ENCODE results near the gene DNASE1L1.
"Not testable (repeated sequence)": the region's sequence is repeated elsewhere in the genome, so short reads cannot be mapped to it uniquely, and the experiment has no call there.

DNASE1L1 gene

GRCh38 chrX:154403858-154404257, 5.2 kb downstream of the DNASE1L1 start:
- DNase-seq (ENCODE audit: low spot score) = no peak

GRCh38 chrX:154403192-154403591, 5.9 kb downstream of the DNASE1L1 start:
- DNase-seq (ENCODE audit: low spot score) = no peak

DNA sequence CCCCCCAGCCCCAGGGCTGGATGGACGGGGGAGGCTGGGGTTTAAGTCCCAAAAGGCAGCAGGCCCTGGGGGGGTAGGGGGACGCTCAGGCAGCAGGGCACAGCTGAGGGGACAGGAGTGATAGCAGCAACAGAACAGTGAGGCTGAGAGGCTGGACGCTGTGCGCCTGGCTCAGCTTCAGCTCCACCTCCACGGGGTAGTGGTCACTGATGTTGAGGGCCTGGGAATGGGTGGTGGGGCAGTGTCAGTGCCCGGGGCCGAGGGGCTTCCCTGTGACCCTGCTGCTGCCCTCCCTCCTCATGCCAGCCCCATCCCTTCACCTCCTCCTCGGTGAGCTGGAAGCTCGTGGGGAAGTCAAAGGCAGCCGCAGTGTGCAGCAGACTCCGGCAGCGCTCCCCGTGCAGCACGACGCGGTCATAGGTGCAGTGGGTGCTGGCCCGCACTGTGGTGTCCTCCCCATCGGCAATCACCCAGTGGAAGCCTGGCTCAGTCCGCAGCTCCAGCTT, 6.4 kb downstream of the DNASE1L1 start:
- no peak for DNase-seq (ENCODE audit: low spot score)

- DNase-seq (ENCODE audit: low spot score) = no peak
Observed at GRCh38 chrX:154401918-154402621, 7.0 kb downstream of the DNASE1L1 start.

GRCh38 chrX:154401045-154401799, 7.8 kb downstream of the DNASE1L1 start:
- peak; percentile 23 for DNase-seq (ENCODE audit: low spot score)

DNA sequence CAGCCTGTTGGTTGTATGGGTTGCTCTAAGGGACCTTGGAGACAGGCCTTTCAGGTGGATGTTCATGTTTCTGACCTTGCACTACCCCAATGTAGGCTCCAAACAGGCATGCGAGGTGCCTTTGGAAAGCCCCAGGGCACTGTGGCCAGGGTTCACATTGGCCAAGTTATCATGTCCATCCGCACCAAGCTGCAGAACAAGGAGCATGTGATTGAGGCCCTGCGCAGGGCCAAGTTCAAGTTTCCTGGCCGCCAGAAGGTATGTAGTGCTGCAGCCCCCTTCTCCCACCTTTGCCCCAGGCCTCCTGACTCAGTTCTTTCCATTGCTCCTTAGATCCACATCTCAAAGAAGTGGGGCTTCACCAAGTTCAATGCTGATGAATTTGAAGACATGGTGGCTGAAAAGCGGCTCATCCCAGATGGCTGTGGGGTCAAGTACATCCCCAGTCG, 8.7 kb downstream of the DNASE1L1 start:
- not testable (repeated sequence) for DNase-seq (ENCODE audit: low spot score)

DNA sequence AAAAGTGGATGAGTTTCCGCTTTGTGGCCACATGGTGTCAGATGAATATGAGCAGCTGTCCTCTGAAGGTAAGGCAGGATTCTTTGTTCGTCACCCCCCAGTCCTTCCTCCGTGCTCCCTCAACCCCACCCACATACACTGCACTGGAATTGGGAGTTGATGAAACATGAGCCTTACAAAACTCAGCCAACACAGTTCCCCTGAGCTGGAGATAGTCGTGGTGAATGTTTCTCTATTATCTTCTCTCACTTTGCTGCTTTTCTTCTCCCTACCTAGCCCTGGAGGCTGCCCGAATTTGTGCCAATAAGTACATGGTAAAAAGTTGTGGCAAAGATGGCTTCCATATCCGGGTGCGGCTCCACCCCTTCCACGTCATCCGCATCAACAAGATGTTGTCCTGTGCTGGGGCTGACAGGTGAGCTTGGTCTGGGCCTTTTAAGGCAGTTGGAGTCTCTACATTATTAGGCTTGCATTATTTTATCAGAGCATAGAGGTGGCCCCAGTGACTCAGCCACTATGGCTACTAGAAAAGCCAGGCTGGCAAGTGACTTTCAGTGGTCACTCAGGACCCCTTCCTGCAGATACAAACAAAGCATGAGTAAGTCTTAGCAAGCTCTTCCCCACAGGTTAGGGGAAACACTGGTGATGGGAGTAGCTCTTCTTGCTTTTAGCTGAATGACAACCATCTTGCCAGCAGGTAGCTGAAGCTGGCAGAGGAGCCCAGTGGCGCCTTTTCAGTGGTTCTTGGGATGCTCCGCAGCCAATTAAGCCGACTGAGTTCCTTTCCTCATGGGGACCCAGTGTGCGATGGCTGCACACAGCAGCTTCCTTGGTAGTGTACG, 9.3 kb downstream of the DNASE1L1 start:
- no peak for DNase-seq (ENCODE audit: low spot score)

GRCh38 chrX:154398668-154399526, 10.2 kb downstream of the DNASE1L1 start:
- DNase-seq (ENCODE audit: low spot score) = peak; percentile 38

- peak; percentile 96 for DNase-seq (ENCODE audit: low spot score)
Observed at GRCh38 chrX:154397888-154398667, 11.0 kb downstream of the DNASE1L1 start, which contains the start of gene RPL10. TSS of gene RPL10 (plus strand) at chrX:154398377. CDS start at chrX:154398520, 143 bp downstream.

GRCh38 chrX:154396973-154397887, 11.8 kb downstream of the DNASE1L1 start:
- peak; percentile 69 for DNase-seq (ENCODE audit: low spot score)

DNA sequence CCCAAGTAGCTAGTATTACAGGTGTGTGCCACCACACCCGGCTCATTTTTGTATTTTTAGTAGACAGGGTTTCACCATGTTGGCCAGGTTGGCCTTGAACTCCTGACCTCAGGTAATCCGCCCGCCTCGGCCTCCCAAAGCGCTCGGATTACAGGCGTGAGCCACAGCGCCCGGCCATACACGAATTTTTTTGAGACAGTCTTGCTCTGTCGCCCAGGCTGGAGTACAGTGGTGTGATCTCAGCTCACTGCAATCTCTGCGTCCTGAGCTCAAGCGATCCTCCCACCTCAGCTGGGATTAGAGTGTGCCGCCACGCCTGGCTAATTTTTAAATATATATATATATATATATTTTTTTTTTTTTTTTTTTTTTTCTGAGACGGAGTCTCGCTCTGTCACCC, 12.7 kb downstream of the DNASE1L1 start:
- not testable (repeated sequence) for DNase-seq (ENCODE audit: low spot score)

DNA sequence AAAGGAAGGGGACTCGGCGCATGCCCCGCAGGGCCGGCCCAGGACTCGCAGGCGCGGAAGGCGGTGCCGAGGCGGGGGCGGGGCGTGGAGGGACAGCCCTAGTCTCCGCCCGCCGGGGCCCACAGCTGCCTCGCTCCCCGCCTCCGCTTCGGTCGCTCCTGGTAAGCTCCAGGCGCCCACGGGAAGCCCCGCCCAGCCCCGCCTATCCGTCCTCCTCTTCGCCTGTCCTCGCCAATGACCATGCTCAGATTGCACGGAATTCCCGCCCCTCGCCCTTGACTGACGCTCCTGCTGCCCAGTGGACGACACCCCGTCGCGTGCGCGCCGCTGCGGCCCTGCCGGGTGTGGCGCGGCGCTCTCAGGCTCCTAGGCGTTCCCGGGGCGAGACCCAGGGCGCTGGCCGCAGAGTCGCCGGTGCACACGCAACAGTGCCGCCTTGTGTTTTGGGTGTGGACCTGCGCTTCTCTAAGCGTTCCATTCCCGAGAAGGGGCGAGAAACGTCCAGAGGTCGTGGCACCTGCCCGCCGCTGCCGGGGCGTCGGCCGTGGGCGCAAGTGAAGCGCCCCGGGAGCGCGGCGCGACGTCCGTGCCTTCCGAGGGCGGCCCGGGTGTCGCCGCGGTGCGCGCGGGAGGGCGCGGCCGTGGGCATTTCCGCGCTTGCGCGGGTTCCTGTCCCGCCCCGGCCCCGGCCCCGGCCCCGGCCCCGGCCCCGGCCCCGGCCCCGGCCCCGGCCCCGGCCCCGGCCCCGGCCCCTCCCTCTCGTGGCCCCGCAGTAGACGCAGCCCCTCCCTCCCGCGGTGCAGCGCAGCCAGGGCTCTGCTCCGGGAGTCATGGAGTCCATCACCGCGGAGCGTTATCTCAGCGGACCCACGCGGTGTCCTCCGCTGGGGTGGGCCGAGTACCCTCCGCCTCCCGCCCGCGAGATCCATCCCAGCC, 19.0 kb downstream of the DNASE1L1 start:
- DNase-seq (ENCODE audit: low spot score) = not testable (repeated sequence)

DNA sequence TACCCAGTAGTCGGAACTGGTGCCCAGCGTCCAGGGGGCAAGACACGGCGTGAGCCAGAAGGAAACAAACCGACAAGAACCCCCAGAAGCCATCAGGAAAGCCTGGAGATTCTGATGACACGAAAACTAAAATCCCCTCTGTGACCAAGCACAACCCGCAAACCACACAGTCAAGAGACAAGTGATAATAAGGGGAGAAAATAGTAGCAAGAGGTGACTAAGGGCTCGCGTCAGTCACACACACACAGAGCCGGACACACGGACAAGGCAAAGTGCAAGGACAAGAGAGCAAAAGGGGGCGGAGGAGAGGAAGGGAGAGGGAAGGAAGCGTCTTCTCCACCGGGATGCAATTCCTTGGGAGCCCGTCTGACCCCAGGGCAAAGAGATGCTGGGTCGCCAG, 20.4 kb downstream of the DNASE1L1 start:
- DNase-seq (ENCODE audit: low spot score) = not testable (repeated sequence)

- DNase-seq (ENCODE audit: low spot score) = not testable (repeated sequence)
Observed at GRCh38 chrX:154388094-154388493, 21.0 kb downstream of the DNASE1L1 start.

GRCh38 chrX:154384284-154384892, 24.7 kb downstream of the DNASE1L1 start:
- no peak for DNase-seq (ENCODE audit: low spot score)

- no peak for DNase-seq (ENCODE audit: low spot score)
Observed at GRCh38 chrX:154383359-154384283, 25.4 kb downstream of the DNASE1L1 start.
